ENCODE data around the gene GRB7. TPM values are rescaled to one million over a fixed set of nuclear protein-coding genes. Genes with fewer than 3 reads are reported as not detected.
"Not testable (repeated sequence)": the region's sequence is repeated elsewhere in the genome, so short reads cannot be mapped to it uniquely, and the experiment has no call there.

The GRB7 gene
- total RNA-seq, 1 donor from 2014 or later, result not detected

GRCh38 chr17:39751016-39751543, 13.3 kb downstream of the GRB7 start:
- DNase-seq (ENCODE audit: low read depth), result no peak

- no peak for DNase-seq (ENCODE audit: low read depth)
These were observed 13.9 kb downstream of the GRB7 start for GRCh38 chr17:39751637-39752036.

- no peak for DNase-seq (ENCODE audit: low read depth)
These were observed 14.6 kb downstream of the GRB7 start for GRCh38 chr17:39752241-39752881.

- DNase-seq (ENCODE audit: low read depth), result no peak
These were observed 15.9 kb downstream of the GRB7 start for GRCh38 chr17:39753514-39754160.

- DNase-seq (ENCODE audit: low read depth), result peak; percentile 92
These were observed 16.6 kb downstream of the GRB7 start for GRCh38 chr17:39754161-39754957.

GRCh38 chr17:39754958-39755553, 17.3 kb downstream of the GRB7 start:
- no peak for DNase-seq (ENCODE audit: low read depth)

- DNase-seq (ENCODE audit: low read depth), result peak; percentile 34
These were observed 18.0 kb downstream of the GRB7 start for GRCh38 chr17:39755554-39756379.

GRCh38 chr17:39756380-39757079, 18.8 kb downstream of the GRB7 start:
- no peak for DNase-seq (ENCODE audit: low read depth)

- DNase-seq (ENCODE audit: low read depth), result no peak
These were observed 19.5 kb downstream of the GRB7 start for GRCh38 chr17:39757176-39757662.

GRCh38 chr17:39757931-39758873, 20.5 kb downstream of the GRB7 start:
- peak; percentile 52 for DNase-seq (ENCODE audit: low read depth)

- no peak for DNase-seq (ENCODE audit: low read depth)
These were observed 21.5 kb downstream of the GRB7 start for GRCh38 chr17:39759204-39759603.

GRCh38 chr17:39761861-39762496, 24.2 kb downstream of the GRB7 start:
- DNase-seq (ENCODE audit: low read depth), result no peak

GRCh38 chr17:39763051-39763820, 25.5 kb downstream of the GRB7 start:
- DNase-seq (ENCODE audit: low read depth), result peak; percentile 16

- not testable (repeated sequence) for DNase-seq (ENCODE audit: low read depth)
These were observed 26.4 kb downstream of the GRB7 start for GRCh38 chr17:39764171-39764570.

- no peak for DNase-seq (ENCODE audit: low read depth)
These were observed 27.4 kb downstream of the GRB7 start for GRCh38 chr17:39765175-39765574.

GRCh38 chr17:39765766-39766165, 28.0 kb downstream of the GRB7 start:
- no peak for DNase-seq (ENCODE audit: low read depth)

- no peak for DNase-seq (ENCODE audit: low read depth)
These were observed 29.4 kb downstream of the GRB7 start for GRCh38 chr17:39767147-39767546.
